Measurements from ENCODE around the gene GLYAT. TPM values are rescaled to one million over a fixed set of nuclear protein-coding genes. Genes with fewer than 3 reads are reported as not detected.

Gene GLYAT, protein sequence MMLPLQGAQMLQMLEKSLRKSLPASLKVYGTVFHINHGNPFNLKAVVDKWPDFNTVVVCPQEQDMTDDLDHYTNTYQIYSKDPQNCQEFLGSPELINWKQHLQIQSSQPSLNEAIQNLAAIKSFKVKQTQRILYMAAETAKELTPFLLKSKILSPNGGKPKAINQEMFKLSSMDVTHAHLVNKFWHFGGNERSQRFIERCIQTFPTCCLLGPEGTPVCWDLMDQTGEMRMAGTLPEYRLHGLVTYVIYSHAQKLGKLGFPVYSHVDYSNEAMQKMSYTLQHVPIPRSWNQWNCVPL
- polyA plus RNA-seq (not detected in 2 replicates), polyA minus RNA-seq (not detected in 2 replicates)

DNA sequence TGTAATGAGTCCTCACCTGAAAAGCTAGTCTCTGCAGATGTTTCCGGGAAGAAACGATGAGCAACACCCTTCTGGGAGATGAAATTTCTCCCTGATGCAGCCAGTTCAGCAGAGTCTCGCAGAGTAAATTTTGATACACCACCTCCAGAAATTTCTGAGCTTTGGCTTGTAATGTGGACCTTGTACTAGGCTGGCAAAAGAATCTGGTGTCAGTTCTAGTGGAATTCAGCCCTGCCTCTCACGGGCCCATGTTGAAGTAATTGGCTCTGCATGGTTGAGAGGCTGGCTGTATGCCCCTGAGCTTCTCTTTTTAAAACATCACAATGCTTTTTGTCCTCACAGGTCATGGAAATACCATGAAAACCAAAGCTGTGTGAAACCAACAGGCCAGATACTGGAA is at the start of gene GLYAT:
Gene GLYAT (minus strand): TSS at position 125 of the 400 bp plus-strand sequence. CDS start 7,447 bp downstream, outside the sequence.
- Histone ChIP-seq H3K79me2 (replicated peaks; ENCODE audit: insufficient read depth, low read length) (no peaks in the 10 kb centered on the region), H3K27ac (ENCODE audit: low read length) (no peak within 1 kb of the TSS), H3K27me3 (ENCODE audit: insufficient read depth, low read depth, low read length) (no peaks in the 10 kb centered on the region), H3F3A (ENCODE audit: insufficient read depth, low read length, poor library complexity, severe bottlenecking) (no peaks in the 10 kb centered on the region), H3K36me3 (ENCODE audit: insufficient read depth, low read length) (no peaks in the 10 kb centered on the region), H3K9ac (ENCODE audit: low read length) (no peak within 1 kb of the TSS), H3K9me2 (ENCODE audit: insufficient read depth, low read length) (no peaks in the 10 kb centered on the region), H3K9me3 (ENCODE audit: low read length) (no peaks in the 10 kb centered on the region), H3K4me2 (ENCODE audit: low read length) (no peak within 1 kb of the TSS), H3K4me3 (ENCODE audit: low read length) (no peak within 1 kb of the TSS), H4K20me1 (ENCODE audit: insufficient read depth) (no peaks in the 10 kb centered on the region), H2AFZ (ENCODE audit: low read depth, low read length) (no peak within 1 kb of the TSS)
- TF ChIP-seq TAF1 (IDR thresholded peaks at IDR 0.05; ENCODE audit: low read depth) (no peak), EP300 (conservative IDR thresholded peaks at IDR 0.05; ENCODE audit: poor library complexity, severe bottlenecking) (no peak), MXI1 (conservative IDR thresholded peaks at IDR 0.05; ENCODE audit: poor library complexity, severe bottlenecking) (no peak)

- no peaks in the 10 kb centered on the region for H3F3A ChIP-seq (ENCODE audit: insufficient read depth, low read length, poor library complexity, severe bottlenecking)
- H3K9me3 ChIP-seq (ENCODE audit: low read length): no peaks in the 10 kb centered on the region
- no peaks in the 10 kb centered on the region for H4K20me1 ChIP-seq (ENCODE audit: insufficient read depth)
- H3K27ac ChIP-seq (ENCODE audit: low read length): no peak overlapping the region
- no peak overlapping the region for H3K9ac ChIP-seq (ENCODE audit: low read length)
- no peaks in the 10 kb centered on the region for H3K36me3 ChIP-seq (ENCODE audit: insufficient read depth, low read length)
- H3K9me2 ChIP-seq (ENCODE audit: insufficient read depth, low read length): no peaks in the 10 kb centered on the region
- H3K4me3 ChIP-seq (ENCODE audit: low read length): no peak overlapping the region
- H3K79me2 ChIP-seq (replicated peaks; ENCODE audit: insufficient read depth, low read length): no peaks in the 10 kb centered on the region
- no peak overlapping the region for H2AFZ ChIP-seq (ENCODE audit: low read depth, low read length)
- no peak overlapping the region for H3K4me2 ChIP-seq (ENCODE audit: low read length)
- no peaks in the 10 kb centered on the region for H3K27me3 ChIP-seq (ENCODE audit: insufficient read depth, low read depth, low read length)
- TF ChIP-seq, protein P1, sequence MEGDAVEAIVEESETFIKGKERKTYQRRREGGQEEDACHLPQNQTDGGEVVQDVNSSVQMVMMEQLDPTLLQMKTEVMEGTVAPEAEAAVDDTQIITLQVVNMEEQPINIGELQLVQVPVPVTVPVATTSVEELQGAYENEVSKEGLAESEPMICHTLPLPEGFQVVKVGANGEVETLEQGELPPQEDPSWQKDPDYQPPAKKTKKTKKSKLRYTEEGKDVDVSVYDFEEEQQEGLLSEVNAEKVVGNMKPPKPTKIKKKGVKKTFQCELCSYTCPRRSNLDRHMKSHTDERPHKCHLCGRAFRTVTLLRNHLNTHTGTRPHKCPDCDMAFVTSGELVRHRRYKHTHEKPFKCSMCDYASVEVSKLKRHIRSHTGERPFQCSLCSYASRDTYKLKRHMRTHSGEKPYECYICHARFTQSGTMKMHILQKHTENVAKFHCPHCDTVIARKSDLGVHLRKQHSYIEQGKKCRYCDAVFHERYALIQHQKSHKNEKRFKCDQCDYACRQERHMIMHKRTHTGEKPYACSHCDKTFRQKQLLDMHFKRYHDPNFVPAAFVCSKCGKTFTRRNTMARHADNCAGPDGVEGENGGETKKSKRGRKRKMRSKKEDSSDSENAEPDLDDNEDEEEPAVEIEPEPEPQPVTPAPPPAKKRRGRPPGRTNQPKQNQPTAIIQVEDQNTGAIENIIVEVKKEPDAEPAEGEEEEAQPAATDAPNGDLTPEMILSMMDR (IDR thresholded peaks at IDR 0.05; ENCODE audit: poor library complexity, severe bottlenecking): no peak
- TF ChIP-seq EZH2 (IDR thresholded peaks at IDR 0.05; ENCODE audit: borderline replicate concordance, insufficient read depth, low read length, poor library complexity, severe bottlenecking): no peak
- TF ChIP-seq MXI1 (conservative IDR thresholded peaks at IDR 0.05; ENCODE audit: poor library complexity, severe bottlenecking): no peak
- no peak for TF ChIP-seq TAF1 (IDR thresholded peaks at IDR 0.05; ENCODE audit: low read depth)
- no peak for TF ChIP-seq POLR2AphosphoS5 (IDR thresholded peaks at IDR 0.05)
- TF ChIP-seq RAD21 (conservative IDR thresholded peaks at IDR 0.05): no peak
- no peak for TF ChIP-seq SMC3 (conservative IDR thresholded peaks at IDR 0.05; ENCODE audit: poor library complexity)
- TF ChIP-seq EP300 (conservative IDR thresholded peaks at IDR 0.05; ENCODE audit: poor library complexity, severe bottlenecking): no peak
- TF ChIP-seq REST (IDR thresholded peaks at IDR 0.05; ENCODE audit: borderline replicate concordance): no peak
Measured at GRCh38 chr11:58781345-58781744, 49.6 kb upstream of the GLYAT start.
